Measurements from ENCODE around the gene MKNK1.

Gene MKNK1

GRCh38 chr1:46522969-46523320 is 81.1 kb downstream of the MKNK1 start (continued):
- TF ChIP-seq CTCF (tag by site-specific recombination; IDR thresholded peaks at IDR 0.05) (no peak), SALL2 (tag by site-specific recombination; IDR thresholded peaks at IDR 0.05; ENCODE audit: borderline replicate concordance) (no peak), ZNF394 (tag by site-specific recombination; IDR thresholded peaks at IDR 0.05; ENCODE audit: borderline replicate concordance) (no peak), ZNF266 (tag by site-specific recombination; IDR thresholded peaks at IDR 0.05; ENCODE audit: low read depth) (no peak), PRDM1 (tag by site-specific recombination; IDR thresholded peaks at IDR 0.05) (no peak)

GRCh38 chr1:46522184-46522968 is 81.7 kb downstream of the MKNK1 start:
- Histone ChIP-seq H3K36me3 (ENCODE audit: control insufficient read depth in 2 of 2, insufficient read depth in 1 of 2, low read length in 2 of 2) (no peaks in the 10 kb centered on the region), H3K27ac (ENCODE audit: extremely low read depth, low read depth, low read length) (no peak overlapping the region), H3K4me1 (ENCODE audit: control insufficient read depth, insufficient read depth, low read length) (peaks cover 5% of the 10 kb centered on the region; the same call in 1 of the 2 replicates), H3K4me3 (ENCODE audit: low read depth, low read length) (no peak overlapping the region), H3K9me3 (ENCODE audit: control insufficient read depth, insufficient read depth, low read depth, low read length) (no peaks in the 10 kb centered on the region)
- ChIA-PET POLR2A (interaction anchor here (0.6 to 1.1 kb wide), 4 partner anchors 12 to 82 kb away, joined by 3 read pairs; partner anchors contain the start of gene MKNK1), CTCF (interaction anchor here (0.5 to 9.0 kb wide), 10 partner anchors 12 to 204 kb away, joined by 3 to 56 read pairs (median 6); a partner anchor contains a TSS)
- TF ChIP-seq OSR2 (tag by site-specific recombination; IDR thresholded peaks at IDR 0.05) (peak; percentile 99), ZNF629 (tag by site-specific recombination; IDR thresholded peaks at IDR 0.05) (peak; percentile 55), ZNF423 (tag by site-specific recombination; IDR thresholded peaks at IDR 0.05) (peak; percentile 95), ZNF18 (tag by site-specific recombination; IDR thresholded peaks at IDR 0.05) (peak; percentile 52; the same call in 1 of the 2 replicates), ZBTB10 (tag by site-specific recombination; IDR thresholded peaks at IDR 0.05) (no peak), PATZ1 (tag by site-specific recombination; IDR thresholded peaks at IDR 0.05) (peak; percentile 72), ZNF23 (tag by site-specific recombination; IDR thresholded peaks at IDR 0.05; ENCODE audit: borderline replicate concordance) (no peak), INSM2 (tag by site-specific recombination; IDR thresholded peaks at IDR 0.05) (peak; percentile 14; the same call in 1 of the 2 replicates), IKZF3 (tag by site-specific recombination; IDR thresholded peaks at IDR 0.05) (peak; percentile 78), ZNF664 (tag by site-specific recombination; IDR thresholded peaks at IDR 0.05) (peak; percentile 90), ZNF791 (tag by site-specific recombination; IDR thresholded peaks at IDR 0.05) (no peak), GLIS2 (tag by site-specific recombination; IDR thresholded peaks at IDR 0.05) (peak; percentile 46), ZNF184 (tag by site-specific recombination; IDR thresholded peaks at IDR 0.05) (peak; percentile 80; the same call in 1 of the 2 replicates), ZNF660 (tag by site-specific recombination; IDR thresholded peaks at IDR 0.05) (peak; percentile 100), ZNF398 (tag by site-specific recombination; IDR thresholded peaks at IDR 0.05) (peak; percentile 77; the same call in 1 of the 2 replicates), ZNF341 (tag by site-specific recombination; IDR thresholded peaks at IDR 0.05; ENCODE audit: low read depth) (peak; percentile 85), TRIM28 (IDR thresholded peaks at IDR 0.05; ENCODE audit: borderline replicate concordance, low read length) (no peak), ZSCAN30 (tag by site-specific recombination; IDR thresholded peaks at IDR 0.05) (0 out of 2 replicates have a peak, but pooled peaks have one; percentile 26), ZNF391 (tag by site-specific recombination; IDR thresholded peaks at IDR 0.05; ENCODE audit: borderline replicate concordance, low read depth) (no peak)

Data from HEK293 (cell line).